HG03342 (cell line): ENCODE results near the gene NDUFS2.

ENCODE experiments used
- ATAC-seq: cut with Tn5 transposase; IDR thresholded peaks from one replicate; pipeline ENCODE4 v1.9.1; 2021; ENCODE audit warnings: mild to moderate bottlenecking, moderate library complexity; ENCODE audit not compliant: unreplicated experiment

NDUFS2 gene

GRCh38 chr1:161193561-161194235 lies 8.5 kb upstream of the NDUFS2 start:
- no peak for ATAC-seq

GRCh38 chr1:161195171-161195570 lies 7.0 kb upstream of the NDUFS2 start:
- no peak for ATAC-seq

GRCh38 chr1:161196111-161196510 lies 6.1 kb upstream of the NDUFS2 start:
- no peak for ATAC-seq

GRCh38 chr1:161196521-161197451 lies 5.4 kb upstream of the NDUFS2 start:
- ATAC-seq, result no peak

- ATAC-seq, result no peak
These were observed 4.5 kb upstream of the NDUFS2 start for GRCh38 chr1:161197560-161198193.

- ATAC-seq, result no peak
These were observed 3.8 kb upstream of the NDUFS2 start for GRCh38 chr1:161198194-161198896.

GRCh38 chr1:161198897-161199431 lies 3.2 kb upstream of the NDUFS2 start, which contains the start of gene ADAMTS4:
ADAMTS4 (minus strand) TSS chr1:161199054; CDS start chr1:161198627, 427 bp downstream.
- ATAC-seq, result no peak

- no peak for ATAC-seq
These were observed 2.5 kb upstream of the NDUFS2 start for GRCh38 chr1:161199506-161200139.

- ATAC-seq, result no peak
These were observed 1.7 kb upstream of the NDUFS2 start for GRCh38 chr1:161200421-161200991.

GRCh38 chr1:161200992-161201835 lies 953 bp upstream of the NDUFS2 start:
- no peak for ATAC-seq

GRCh38 chr1:161206411-161207140 lies 4.4 kb downstream of the NDUFS2 start:
- ATAC-seq, result no peak

- ATAC-seq, result no peak
These were observed 5.0 kb downstream of the NDUFS2 start for GRCh38 chr1:161207173-161207572.

- ATAC-seq, result no peak
These were observed 7.7 kb downstream of the NDUFS2 start for GRCh38 chr1:161209790-161210409.

GRCh38 chr1:161214369-161214768 lies 12.2 kb downstream of the NDUFS2 start:
- no peak for ATAC-seq

GRCh38 chr1:161215076-161215475 lies 12.9 kb downstream of the NDUFS2 start, which contains the start of gene FCER1G:
FCER1G (plus strand) TSS chr1:161215295; CDS start chr1:161215322, 27 bp downstream.
- no peak for ATAC-seq

GRCh38 chr1:161216945-161217712 lies 15.0 kb downstream of the NDUFS2 start:
- peak; percentile 80 for ATAC-seq

- no peak for ATAC-seq
These were observed 15.7 kb downstream of the NDUFS2 start for GRCh38 chr1:161217831-161218230.
